BLaER1 treated with 17β-estradiol and CSF1 and Interleukin-3, amounts not matched to agents 10 nM and 100 nM (cell line): ENCODE data around the gene HDDC2.

Source experiments
- H3K27ac ChIP-seq, 11 experiments: shearing (Covaris generic); formaldehyde crosslinking; 2 replicates each; pipeline ENCODE4 v1.8.1; 2022
- H3K27me3 ChIP-seq, 11 experiments: shearing (Covaris generic); formaldehyde crosslinking; 2 replicates each; pipeline ENCODE4 v1.8.1; 2022
- H3K36me3 ChIP-seq, 11 experiments: shearing (Covaris generic); formaldehyde crosslinking; 2 replicates each; pipeline ENCODE4 v1.8.1; 2022
- H3K4me1 ChIP-seq, 10 experiments: shearing (Covaris generic); formaldehyde crosslinking; 2 replicates each; pipeline ENCODE4 v1.8.1; 2022
- H3K4me2 ChIP-seq, 11 experiments: shearing (Covaris generic); formaldehyde crosslinking; 2 replicates each; pipeline ENCODE4 v1.8.1; 2022
- H3K4me3 ChIP-seq, 10 experiments: shearing (Covaris generic); formaldehyde crosslinking; 2 replicates each; pipeline ENCODE4 v1.8.1; 2022
- H3K9ac ChIP-seq, 11 experiments: shearing (Covaris generic); formaldehyde crosslinking; 2 replicates each; pipeline ENCODE4 v1.8.1; 2022
- H3K9me3 ChIP-seq, 11 experiments: shearing (Covaris generic); formaldehyde crosslinking; replicated peaks in 1 of 11; 2 replicates each; pipeline ENCODE4 v1.8.1; 2022
- H4K20me1 ChIP-seq, 11 experiments: shearing (Covaris generic); formaldehyde crosslinking; 2 replicates each; pipeline ENCODE4 v1.8.1; 2022
- Cebpa-rat ChIP-seq, 11 experiments: shearing (Covaris generic); IDR thresholded peaks; 2 replicates each; pipeline ENCODE4 v1.8.1; 2022

HDDC2 gene, protein sequence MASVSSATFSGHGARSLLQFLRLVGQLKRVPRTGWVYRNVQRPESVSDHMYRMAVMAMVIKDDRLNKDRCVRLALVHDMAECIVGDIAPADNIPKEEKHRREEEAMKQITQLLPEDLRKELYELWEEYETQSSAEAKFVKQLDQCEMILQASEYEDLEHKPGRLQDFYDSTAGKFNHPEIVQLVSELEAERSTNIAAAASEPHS

DNA sequence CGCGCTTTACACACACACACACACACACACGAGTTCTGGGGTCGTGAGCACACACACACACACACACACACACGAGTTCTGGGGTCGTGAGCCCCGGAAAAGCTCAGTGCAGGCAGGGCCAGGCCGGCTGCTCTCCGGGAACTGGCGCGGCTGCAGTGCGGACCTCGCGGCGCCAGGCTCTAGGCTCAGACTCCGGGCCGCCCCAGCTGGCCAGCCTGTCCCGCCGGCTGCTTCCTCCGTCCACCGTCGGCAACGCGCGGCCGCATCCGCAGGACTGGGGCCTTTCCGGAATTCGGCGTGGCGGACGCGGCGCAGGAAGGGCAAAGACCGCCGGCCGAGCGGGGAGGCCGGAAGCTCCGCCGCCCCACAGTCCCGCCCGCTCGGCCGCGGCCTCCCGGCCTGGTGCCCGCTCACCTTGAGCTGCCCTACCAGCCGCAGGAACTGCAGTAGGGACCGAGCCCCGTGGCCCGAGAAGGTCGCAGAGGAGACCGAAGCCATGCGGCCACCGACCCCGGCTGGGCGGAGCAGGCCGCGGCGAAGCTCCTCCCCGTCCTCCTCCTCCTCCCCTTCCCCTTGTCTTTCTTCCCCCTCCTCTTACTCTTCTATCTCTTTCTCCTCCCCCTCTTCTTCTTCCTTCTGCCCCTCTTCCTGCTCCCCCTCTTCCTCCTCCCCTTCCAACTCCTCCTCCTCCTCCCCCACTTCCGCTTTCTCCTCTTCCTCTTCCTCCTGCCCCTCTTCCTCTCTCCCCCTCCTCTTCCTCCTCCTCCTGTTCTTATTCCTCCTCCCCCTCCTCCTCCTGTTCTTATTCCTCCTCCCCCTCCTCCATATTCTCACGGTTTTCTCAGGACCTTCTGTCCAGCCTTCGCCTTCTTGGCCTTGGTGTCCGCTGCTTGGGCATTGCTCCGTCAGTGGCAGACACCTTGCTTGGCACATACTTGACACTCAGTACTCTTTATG is at the start of gene HDDC2:
Gene HDDC2 (minus strand): TSS at position 533 of the 957 bp plus-strand sequence. CDS start 35 bp downstream, at position 498.
- H3K27me3 ChIP-seq, result no peaks in the 10 kb centered on the region
- H3K36me3 ChIP-seq, result peaks cover 25 to 38% (median 36%) of the 10 kb centered on the region in 11 experiments
- peaks cover 17 to 44% (median 23%) of the 10 kb centered on the region in 10 experiments for H3K4me1 ChIP-seq
- peaks cover 0 to 5% (median 0%) of the 10 kb centered on the region in 11 experiments; a peak in 2 of 22 replicates for H3K9me3 ChIP-seq
- H3K9ac ChIP-seq, result peak within 1 kb of the TSS; percentile 90 to 98 (median 95)
- peak within 1 kb of the TSS; percentile 91 to 98 (median 96) for H3K27ac ChIP-seq
- H4K20me1 ChIP-seq, result peaks cover 0 to 22% (median 0%) of the 10 kb centered on the region in 11 experiments; a peak in 6 of 22 replicates
- H3K4me3 ChIP-seq, result peak within 1 kb of the TSS; percentile 63 to 94 (median 82)
- peak within 1 kb of the TSS; percentile 79 to 96 (median 88) for H3K4me2 ChIP-seq
- TF ChIP-seq Cebpa-rat (IDR thresholded peaks at IDR 0.05), result no peak

DNA sequence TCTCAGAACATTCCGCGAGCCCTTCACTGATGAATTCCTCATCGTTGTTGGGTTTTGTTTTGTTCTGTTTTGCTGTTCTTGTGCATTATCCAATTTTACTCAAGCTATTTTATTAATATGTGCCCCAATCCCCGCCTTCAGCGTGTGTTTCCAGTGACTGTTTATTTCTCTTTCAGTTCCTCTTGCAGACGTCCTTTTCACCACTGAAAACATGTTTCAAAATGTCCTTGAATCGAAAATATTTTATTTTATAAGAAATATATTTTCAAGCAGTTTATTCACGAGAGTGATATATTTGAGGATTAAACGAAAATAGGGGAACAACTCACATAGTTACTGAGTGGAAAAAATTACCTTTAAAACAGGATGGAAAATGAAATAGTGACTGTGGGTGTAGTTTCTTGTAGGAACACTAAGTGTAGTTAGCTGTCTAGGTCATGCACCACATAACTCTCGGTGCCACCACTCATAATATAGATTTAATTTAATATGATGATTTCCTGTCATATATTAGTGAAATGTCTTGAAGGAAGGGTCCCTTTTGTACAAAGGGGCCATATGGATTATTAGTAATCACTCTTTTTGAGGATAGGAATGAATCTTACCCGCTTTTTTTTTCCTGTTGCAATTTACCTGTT is 45.3 kb upstream of the HDDC2 start:
- Histone ChIP-seq H3K27me3 (no peaks in the 10 kb centered on the region), H3K27ac (peak overlapping the region; percentile 77 to 98 (median 93)), H3K4me3 (peak overlapping the region; percentile 35 to 65 (median 54)), H3K4me2 (peak overlapping the region; percentile 88 to 96 (median 94)), H3K9me3 (peaks cover 0 to 12% (median 6%) of the 10 kb centered on the region in 11 experiments; a peak in 7 of 22 replicates), H3K36me3 (no peaks in the 10 kb centered on the region), H3K4me1 (peaks cover 29 to 63% (median 60%) of the 10 kb centered on the region in 10 experiments), H3K9ac (peak overlapping the region; percentile 72 to 90 (median 84)), H4K20me1 (no peaks in the 10 kb centered on the region)
- TF ChIP-seq Cebpa-rat (IDR thresholded peaks at IDR 0.05), result no peak

DNA sequence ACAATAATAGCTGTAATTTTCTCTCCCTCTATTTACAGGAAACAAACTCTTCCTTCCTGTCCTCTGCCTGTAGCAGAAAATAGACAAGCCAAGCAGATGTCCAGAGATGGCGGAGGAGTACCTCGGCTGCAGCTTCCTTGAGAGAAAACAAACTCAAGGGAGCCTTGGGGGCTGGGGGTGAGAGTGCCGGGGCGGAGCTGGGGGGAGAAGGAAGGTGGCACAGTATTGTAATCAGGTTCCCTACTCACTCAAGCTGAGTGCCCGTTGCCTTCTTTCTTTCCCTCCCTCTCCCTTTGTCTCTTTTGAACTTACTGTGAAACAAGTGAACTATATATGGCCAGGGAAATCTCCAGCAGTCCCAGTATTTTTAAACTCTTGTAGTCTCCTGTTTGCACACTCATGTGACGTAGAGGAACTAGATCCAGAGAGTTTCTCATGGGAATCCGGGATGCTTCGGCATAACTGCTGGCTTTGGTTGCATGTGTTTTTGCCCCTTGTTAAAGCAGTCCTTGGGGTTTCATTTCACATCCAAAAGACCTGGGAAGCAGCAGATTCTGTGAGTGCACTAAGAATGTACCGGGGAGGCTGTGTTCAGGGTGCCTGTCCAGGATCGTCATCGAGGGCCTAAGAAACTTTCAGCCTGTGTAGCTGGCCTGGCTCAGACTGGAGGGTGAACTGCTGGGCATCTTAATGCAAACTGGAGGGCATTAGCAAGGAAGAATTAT is 44.6 kb upstream of the HDDC2 start:
- peaks cover 29 to 63% (median 60%) of the 10 kb centered on the region in 10 experiments for H3K4me1 ChIP-seq
- H3K4me2 ChIP-seq, result peak overlapping the region; percentile 88 to 96 (median 94)
- H3K4me3 ChIP-seq, result peak overlapping the region; percentile 35 to 65 (median 54)
- H3K36me3 ChIP-seq, result no peaks in the 10 kb centered on the region
- TF ChIP-seq Cebpa-rat (IDR thresholded peaks at IDR 0.05), result no peak
- H4K20me1 ChIP-seq, result no peaks in the 10 kb centered on the region
- H3K9ac ChIP-seq, result peak overlapping the region; percentile 72 to 90 (median 84)
- H3K27me3 ChIP-seq, result no peaks in the 10 kb centered on the region
- peak overlapping the region; percentile 77 to 98 (median 93) for H3K27ac ChIP-seq
- peaks cover 0 to 18% (median 8%) of the 10 kb centered on the region in 11 experiments; a peak in 10 of 22 replicates for H3K9me3 ChIP-seq

DNA sequence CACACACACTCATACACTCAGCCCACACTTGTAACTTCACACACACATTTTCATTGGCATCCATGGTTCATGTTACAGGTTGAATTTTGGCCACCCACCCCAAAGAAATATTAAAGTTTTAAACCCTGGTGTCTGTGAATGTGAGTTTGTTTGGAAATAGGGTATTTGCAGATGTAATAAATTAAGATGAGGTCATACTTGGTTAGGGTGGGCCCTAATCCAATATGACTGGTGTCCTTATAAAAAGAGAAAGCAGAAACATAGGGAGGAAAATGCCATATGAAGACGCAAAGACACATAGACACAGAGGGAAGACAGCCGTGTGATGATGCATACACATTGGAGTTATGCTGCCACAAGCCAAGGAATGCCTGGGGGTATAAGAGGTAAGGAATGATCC is 39.7 kb upstream of the HDDC2 start:
- Histone ChIP-seq H3K9me3 (peaks cover 0 to 23% (median 8%) of the 10 kb centered on the region in 11 experiments; a peak in 10 of 22 replicates), H3K27me3 (no peaks in the 10 kb centered on the region), H3K4me1 (peaks cover 16 to 47% (median 42%) of the 10 kb centered on the region in 10 experiments), H3K36me3 (no peaks in the 10 kb centered on the region), H3K4me2 (no peak overlapping the region), H3K9ac (no peak overlapping the region), H3K4me3 (no peak overlapping the region), H4K20me1 (no peaks in the 10 kb centered on the region), H3K27ac (no peak overlapping the region)
- TF ChIP-seq Cebpa-rat (IDR thresholded peaks at IDR 0.05), result no peak

DNA sequence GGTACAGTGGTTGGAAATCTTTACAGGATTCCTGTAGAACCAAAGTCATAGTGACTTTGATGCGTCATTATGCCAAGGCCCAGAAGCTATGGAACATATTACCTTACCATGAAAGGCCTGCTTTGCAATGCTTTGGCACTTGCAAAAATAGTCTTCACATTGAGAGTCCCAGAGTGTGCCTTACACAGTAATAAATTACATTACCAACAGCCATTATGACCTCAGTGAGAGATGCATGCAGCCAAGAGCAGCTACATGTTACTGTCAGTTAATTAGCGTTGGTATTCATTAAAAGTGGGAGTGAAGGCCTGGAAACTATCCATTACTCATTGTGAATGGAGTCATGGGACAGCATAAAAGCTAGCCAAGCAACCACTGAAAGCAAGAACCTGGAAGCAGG is 39.2 kb upstream of the HDDC2 start:
- Histone ChIP-seq H3K4me1 (peaks cover 11 to 49% (median 40%) of the 10 kb centered on the region in 10 experiments), H3K9ac (no peak overlapping the region), H3K36me3 (no peaks in the 10 kb centered on the region), H3K9me3 (peaks cover 0 to 23% (median 8%) of the 10 kb centered on the region in 11 experiments; a peak in 10 of 22 replicates), H3K4me3 (no peak overlapping the region), H4K20me1 (no peaks in the 10 kb centered on the region), H3K4me2 (no peak overlapping the region), H3K27me3 (no peaks in the 10 kb centered on the region), H3K27ac (no peak overlapping the region)
- no peak for TF ChIP-seq Cebpa-rat (IDR thresholded peaks at IDR 0.05)

DNA sequence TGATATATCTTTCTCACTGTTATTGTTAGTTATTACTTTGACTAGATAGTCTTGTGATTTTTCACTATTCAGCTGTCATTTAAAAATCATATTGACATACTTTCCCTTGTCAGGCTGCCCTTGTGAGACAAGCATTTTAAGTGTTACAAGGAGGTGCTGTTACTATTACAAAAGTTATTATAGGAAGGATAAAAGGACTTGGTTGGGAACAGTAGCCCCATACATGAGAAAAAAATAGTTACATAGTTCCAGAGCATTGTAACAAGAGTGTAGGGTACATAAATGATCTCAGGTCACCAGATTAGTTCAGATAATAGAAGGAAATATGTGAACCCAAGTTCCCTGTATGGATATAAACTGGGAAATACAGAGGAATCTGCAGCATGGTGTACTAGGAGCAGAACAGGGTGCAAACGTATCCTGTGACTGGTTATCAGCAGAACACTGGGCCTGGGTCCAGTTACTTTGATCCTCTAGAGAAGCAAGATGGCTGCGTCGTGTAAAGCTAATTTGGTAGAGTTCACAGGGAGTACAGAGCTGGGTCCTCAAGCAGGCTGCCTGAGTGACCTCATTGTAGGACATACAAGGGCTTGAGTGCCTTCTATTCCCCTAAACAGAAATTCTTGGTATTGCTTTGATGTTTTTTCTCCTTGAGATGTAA is 38.5 kb upstream of the HDDC2 start:
- no peak overlapping the region for H3K9ac ChIP-seq
- no peak for TF ChIP-seq Cebpa-rat (IDR thresholded peaks at IDR 0.05)
- H3K36me3 ChIP-seq, result no peaks in the 10 kb centered on the region
- peaks cover 0 to 23% (median 8%) of the 10 kb centered on the region in 11 experiments; a peak in 11 of 22 replicates for H3K9me3 ChIP-seq
- H4K20me1 ChIP-seq, result no peaks in the 10 kb centered on the region
- no peak overlapping the region for H3K4me3 ChIP-seq
- H3K4me2 ChIP-seq, result peak overlapping the region in 3 of 11 experiments; percentile 1 to 23 (median 9); a peak in 1 of 22 replicates
- H3K27ac ChIP-seq, result no peak overlapping the region
- no peaks in the 10 kb centered on the region for H3K27me3 ChIP-seq
- H3K4me1 ChIP-seq, result peaks cover 5 to 48% (median 38%) of the 10 kb centered on the region in 10 experiments

DNA sequence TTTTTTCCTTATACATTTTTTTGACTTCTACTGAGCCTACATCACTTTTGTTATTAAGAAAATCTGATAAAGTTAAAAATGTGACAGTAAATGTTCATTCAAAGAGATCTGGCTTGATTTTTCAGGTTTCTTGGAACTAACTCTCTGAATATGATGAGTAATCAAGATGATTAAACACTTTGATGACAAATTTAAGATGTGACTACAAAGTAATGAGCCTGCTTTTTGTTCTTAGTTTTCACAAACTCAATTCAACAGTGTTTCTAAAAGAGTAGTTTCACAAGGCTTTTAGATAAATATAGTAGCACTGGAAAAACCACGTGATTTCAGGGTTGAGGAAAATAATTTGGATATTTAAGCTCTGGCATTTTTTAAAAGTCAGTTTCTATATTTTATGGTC is 37.9 kb upstream of the HDDC2 start:
- Histone ChIP-seq H3K9me3 (peaks cover 4 to 23% (median 12%) of the 10 kb centered on the region in 11 experiments; a peak in 16 of 22 replicates), H3K4me2 (peak overlapping the region in 3 of 11 experiments; percentile 1 to 23 (median 9); a peak in 2 of 22 replicates), H3K27me3 (no peaks in the 10 kb centered on the region), H3K4me3 (no peak overlapping the region), H3K9ac (no peak overlapping the region), H3K36me3 (no peaks in the 10 kb centered on the region), H3K4me1 (peaks cover 0 to 41% (median 32%) of the 10 kb centered on the region in 10 experiments; a peak in 17 of 20 replicates), H4K20me1 (no peaks in the 10 kb centered on the region), H3K27ac (no peak overlapping the region)
- no peak for TF ChIP-seq Cebpa-rat (IDR thresholded peaks at IDR 0.05)

DNA sequence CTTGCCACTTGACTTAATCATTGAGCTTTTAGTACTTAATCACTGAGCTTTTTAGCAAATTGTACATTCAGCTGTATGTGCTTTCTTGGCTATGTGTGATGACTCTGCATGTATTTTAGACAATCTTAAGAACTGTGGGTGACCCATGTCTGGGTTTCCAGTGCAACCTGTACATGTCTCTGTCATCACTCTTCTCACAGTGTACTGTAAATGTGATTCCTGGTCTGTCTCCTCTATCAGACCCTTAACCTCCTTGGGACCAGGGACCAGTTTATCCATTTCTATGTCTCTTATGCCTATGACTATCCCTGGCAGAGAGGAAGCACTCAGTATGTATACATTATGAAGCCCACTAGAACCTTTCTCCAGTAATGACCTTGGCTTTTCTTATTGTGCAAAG is 36.6 kb upstream of the HDDC2 start:
- Histone ChIP-seq H3K9ac (no peak overlapping the region), H4K20me1 (no peaks in the 10 kb centered on the region), H3K9me3 (peaks cover 10 to 34% (median 23%) of the 10 kb centered on the region in 11 experiments; a peak in 19 of 22 replicates), H3K27me3 (no peaks in the 10 kb centered on the region), H3K4me3 (no peak overlapping the region), H3K27ac (no peak overlapping the region), H3K36me3 (no peaks in the 10 kb centered on the region), H3K4me2 (no peak overlapping the region), H3K4me1 (peaks cover 0 to 29% (median 19%) of the 10 kb centered on the region in 10 experiments; a peak in 13 of 20 replicates)
- no peak for TF ChIP-seq Cebpa-rat (IDR thresholded peaks at IDR 0.05)
